GM13976 (cell line): ENCODE measurements around the gene FSD1.
A peak's percentile ranks its signal among the peaks of the same experiment; 100 is the strongest.
"Not testable (repeated sequence)": the region's sequence is repeated elsewhere in the genome, so short reads cannot be mapped to it uniquely, and the experiment has no call there.

ENCODE experiments used
- DNase-seq: peaks from one replicate; pipeline ENCODE4 v3.0.0; 2012; ENCODE audit warnings: low spot score
- CTCF ChIP-seq: IDR thresholded peaks from 2 replicates; pipeline ENCODE4 v1.5.1; 2012; ENCODE audit warnings: borderline replicate concordance, mild to moderate bottlenecking; ENCODE audit not compliant: insufficient read depth; ENCODE audit errors: extremely low read depth, missing control alignments, control extremely low read depth
- in situ Hi-C: fragments of 300-500 bp; cut with MboI; formaldehyde crosslinking; loops from one replicate; pipeline ENCODE4 v1.12.0; 2022; ENCODE audit warnings: low sequenced_read_pairs, mixed read lengths, inconsistent platforms; ENCODE audit not compliant: unreplicated experiment

FSD1 gene

DNA sequence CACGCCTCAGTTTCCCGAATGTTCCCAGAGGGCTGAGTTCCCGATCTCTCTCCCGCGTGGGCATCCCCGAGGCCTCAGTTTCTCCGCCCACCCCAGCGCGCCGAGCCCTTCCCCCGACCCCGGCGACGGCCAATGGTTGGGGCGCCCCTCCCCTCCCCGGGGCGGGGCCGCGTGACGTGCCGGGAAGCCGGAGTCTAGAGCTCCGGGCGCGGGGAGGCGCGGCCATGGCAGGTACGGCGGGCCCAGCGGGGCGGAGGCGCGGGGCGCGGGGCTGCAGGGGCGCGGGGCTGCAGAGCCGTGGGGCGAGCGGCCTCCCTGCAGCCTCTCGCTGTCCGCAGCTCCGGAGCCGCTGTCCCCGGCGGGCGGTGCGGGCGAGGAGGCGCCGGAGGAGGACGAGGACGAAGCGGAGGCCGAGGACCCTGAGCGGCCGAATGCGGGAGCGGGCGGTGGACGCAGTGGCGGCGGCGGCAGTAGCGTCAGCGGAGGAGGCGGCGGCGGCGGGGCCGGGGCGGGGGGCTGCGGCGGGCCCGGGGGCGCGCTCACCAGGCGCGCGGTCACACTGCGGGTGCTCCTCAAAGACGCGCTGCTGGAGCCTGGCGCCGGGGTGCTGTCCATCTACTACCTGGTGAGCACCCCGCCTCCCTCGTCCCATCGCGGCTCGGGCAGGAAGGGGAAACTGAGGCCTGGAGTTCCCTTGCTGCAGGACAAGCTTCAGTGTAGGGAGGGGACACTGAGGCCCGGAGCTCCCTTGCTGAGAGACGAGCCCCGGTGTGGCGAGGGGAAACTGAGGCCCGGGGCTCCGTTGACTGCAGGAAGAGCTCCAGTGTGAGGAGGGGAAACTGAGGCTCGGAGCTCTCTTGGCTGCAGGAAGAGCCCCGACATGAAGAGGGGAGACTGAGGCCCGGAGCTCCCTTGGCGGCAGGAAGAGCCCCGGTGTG, 39.2 kb downstream of the FSD1 start, which contains the start of gene MPND:
Gene MPND, plus strand, starts transcription at position 193 of the 938 bp plus-strand sequence. Its CDS starts 32 bp downstream, at position 225.
- peak; percentile 92 for DNase-seq
- TF ChIP-seq CTCF: no peak
- in situ Hi-C loops: no loop called here

GRCh38 chr19:4345342-4346019, 41.1 kb downstream of the FSD1 start:
- DNase-seq: no peak
- TF ChIP-seq CTCF: no peak
- in situ Hi-C loops: no loop called here

GRCh38 chr19:4346020-4346383, 41.6 kb downstream of the FSD1 start:
- no peak for TF ChIP-seq CTCF
- in situ Hi-C loops: no loop called here
- no peak for DNase-seq

- no peak for DNase-seq
- no peak for TF ChIP-seq CTCF
- in situ Hi-C loops: no loop called here
These were observed 43.1 kb downstream of the FSD1 start for GRCh38 chr19:4347521-4347920.

DNA sequence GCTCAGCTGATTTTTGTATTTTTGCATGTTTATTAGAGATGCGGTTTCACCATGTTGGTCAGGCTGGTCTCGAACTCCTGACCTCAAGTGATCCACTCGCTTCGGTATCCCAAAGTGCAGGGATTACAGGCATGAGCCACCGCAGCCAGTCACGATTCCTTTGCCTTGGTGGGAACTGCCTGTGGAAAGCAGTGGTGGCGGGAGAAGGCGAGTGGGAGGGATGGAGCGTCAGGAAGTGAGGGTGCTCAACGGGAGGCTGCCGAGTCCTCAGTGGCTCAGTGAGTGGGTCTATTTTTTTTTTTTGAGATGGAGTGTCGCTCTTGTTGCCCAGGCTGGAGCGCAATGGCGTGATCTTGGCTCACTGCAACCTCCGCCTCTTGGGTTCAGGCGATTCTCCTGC, 44.8 kb downstream of the FSD1 start:
- DNase-seq, in situ Hi-C loops: not testable (repeated sequence)

DNA sequence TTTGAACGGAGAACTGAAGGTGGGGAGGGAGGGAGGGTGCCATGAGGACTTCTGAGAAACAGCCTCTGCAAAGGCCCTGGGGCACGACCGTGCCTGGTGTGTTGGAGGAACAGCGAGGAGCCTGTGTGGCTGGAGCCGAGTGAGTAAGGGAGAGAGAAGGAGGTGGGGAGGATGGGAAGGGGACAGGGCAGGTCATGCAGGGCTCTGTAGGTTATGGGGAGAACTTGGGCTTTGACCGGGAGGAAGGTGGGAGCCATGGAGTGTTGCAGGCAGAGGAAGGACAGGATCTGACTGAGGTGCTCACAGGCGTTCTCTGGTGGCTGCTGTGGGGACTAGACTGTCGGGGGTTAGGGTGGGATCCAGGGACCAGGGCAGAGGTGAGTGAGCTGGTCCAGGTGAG, 45.7 kb downstream of the FSD1 start:
- TF ChIP-seq CTCF: no peak
- DNase-seq: no peak
- in situ Hi-C loops: loop anchor here (10.0 kb wide), 1 partner anchor 85 kb away; no protein-coding TSS in a partner anchor

- in situ Hi-C loops: loop anchor here (10.0 kb wide), 1 partner anchor 86 kb away; no protein-coding TSS in a partner anchor
- TF ChIP-seq CTCF: no peak
- no peak for DNase-seq
These were observed 46.3 kb downstream of the FSD1 start for GRCh38 chr19:4350726-4351125.
